Stomach (tissue), 9 donors: ENCODE data around the gene SCTR. TPM values are rescaled to one million over a fixed set of nuclear protein-coding genes. Genes with fewer than 3 reads are reported as not detected.

Experiments used
- DNase-seq, 2 donors: peaks; one replicate each; pipeline versions ENCODE4 v3.0.0 to v3.0.0-alpha.2; 2013 to 2019
- H3K27ac ChIP-seq, 5 donors: fragments of 200-600 bp in 4 of 5; sonication (generic) in 4 of 5; one replicate each; pipeline ENCODE4 v1.5.1; 2013 to 2019; ENCODE audit warnings: mild to moderate bottlenecking in 1 of 5, moderate library complexity in 1 of 5
- H3K27me3 ChIP-seq, 3 donors: fragments of 200-600 bp; sonication (generic); one replicate each; pipeline ENCODE4 v1.5.1; 2017 to 2019; ENCODE audit warnings: mixed run types in 1 of 3
- H3K36me3 ChIP-seq, 4 donors: fragments of 200-600 bp; sonication (generic); 1 replicate in 3 of 4; 2 replicates in 1 of 4; pipeline ENCODE4 v1.5.1; 2016 to 2019
- H3K4me1 ChIP-seq, 4 donors: fragments of 200-600 bp; sonication (generic); one replicate each; pipeline ENCODE4 v1.5.1; 2016 to 2019
- H3K4me3 ChIP-seq, 4 donors: fragments of 200-600 bp; sonication (generic) in 3 of 4; one replicate each; pipeline ENCODE4 v1.5.1; 2016 to 2019; ENCODE audit warnings: mild to moderate bottlenecking in 1 of 4
- H3K9me3 ChIP-seq, 4 donors: fragments of 200-600 bp; sonication (generic); one replicate each; pipeline ENCODE4 v1.5.1; 2016 to 2019
- CTCF ChIP-seq, 7 experiments: fragments of 450-650 bp in 4 of 7; fragments of 200-600 bp in 3 of 7; sonication (generic) in 3 of 7; IDR thresholded peaks; one replicate each; pipeline ENCODE4 v1.5.1; 2016 to 2019; ENCODE audit warnings: antibody characterized with exemption in 7 of 7, control low read depth in 2 of 7, mild to moderate bottlenecking in 1 of 7
- EP300 ChIP-seq: sonication (generic); formaldehyde crosslinking; IDR thresholded peaks from one replicate; pipeline ENCODE4 v1.6.1; 2017; ENCODE audit warnings: antibody characterized with exemption
- POLR2A ChIP-seq, 4 donors: fragments of 450-650 bp; IDR thresholded peaks; one replicate each; pipeline ENCODE4 v1.6.1; 2016; ENCODE audit warnings: antibody characterized with exemption in 4 of 4, control low read depth in 2 of 4, mild to moderate bottlenecking in 1 of 4, moderate library complexity in 1 of 4
- POLR2AphosphoS5 ChIP-seq, 3 donors: sonication (generic); formaldehyde crosslinking; IDR thresholded peaks; one replicate each; pipeline ENCODE4 v1.6.1; 2016; ENCODE audit warnings: antibody characterized with exemption in 3 of 3
- WGBS, 5 donors: extraction: QIAGEN DNeasy Blood & Tissue Kit in 3 of 5; methylation state at CpG; one replicate each; pipeline versions ENCODE4 v1.1.5 to v1.1.7; 2013 to 2018; 5-methylcytosine and 5-hydroxymethylcytosine counted together
- intact Hi-C: fragments of 100-400 bp; cut with DNase I; formaldehyde crosslinking; loops from one replicate; pipeline ENCODE4 v1.15.1; 2023; ENCODE audit warnings: low total_unique reads
- polyA plus RNA-seq, 3 donors: library from polyadenylated mRNA; stranded (reverse); fragments of 200-250 nt; gene quantifications; one replicate each; pipeline ENCODE4 v1.2.3, GENCODE V29; 2013
- total RNA-seq, 5 donors: library from RNA; depleted of rRNA; stranded (reverse); fragments of >200 nt; gene quantifications; one replicate each; pipeline versions ENCODE4 v1.1.0 to v1.2.3, GENCODE V29; 2014 to 2016
- donor health status: healthy with polysubstance abuse.
- donor health status: Bipolar disorder and iron deficiency.
- donor health status: healthy.

SCTR gene
- total and polyA plus RNA-seq, 8 donors: 0.18 to 8.6 (median 4.1) TPM; not detected in 2

- no peaks in the 10 kb centered on the region for H3K36me3 ChIP-seq
- H3K4me1 ChIP-seq: peaks cover 0 to 52% (median 31%) of the 10 kb centered on the region in 4 donors
- no peaks in the 10 kb centered on the region for H3K27me3 ChIP-seq
- TF ChIP-seq POLR2AphosphoS5 (IDR thresholded peaks at IDR 0.05) (no peak), CTCF (IDR thresholded peaks at IDR 0.05) (no peak), POLR2A (IDR thresholded peaks at IDR 0.05) (no peak), EP300 (no peak)
- H3K27ac ChIP-seq: peak overlapping the region in 2 of 5 donors; percentile 36 to 66
- no peaks in the 10 kb centered on the region for H3K9me3 ChIP-seq
- WGBS, 5 donors: 70 to 100% (median 92%) methylated on average over 1 of the region's 1 CpG
- intact Hi-C loops: no loop called here
- H3K4me3 ChIP-seq: no peak overlapping the region
- DNase-seq: no peak
These were observed 26.6 kb upstream of the SCTR start for GRCh38 chr2:119550856-119551255.

GRCh38 chr2:119550346-119550745 is 26.1 kb upstream of the SCTR start:
- DNase-seq: no peak
- H3K4me3 ChIP-seq: no peak overlapping the region
- H3K9me3 ChIP-seq: no peaks in the 10 kb centered on the region
- intact Hi-C loops: no loop called here
- H3K36me3 ChIP-seq: no peaks in the 10 kb centered on the region
- WGBS, 5 donors: 38 to 57% (median 49%) methylated on average over 2 of the region's 2 CpGs
- peak overlapping the region in 3 of 5 donors; percentile 25 to 66 (median 56) for H3K27ac ChIP-seq
- peaks cover 0 to 57% (median 33%) of the 10 kb centered on the region in 4 donors for H3K4me1 ChIP-seq
- TF ChIP-seq POLR2A (IDR thresholded peaks at IDR 0.05) (no peak), CTCF (IDR thresholded peaks at IDR 0.05) (no peak), EP300 (no peak), POLR2AphosphoS5 (IDR thresholded peaks at IDR 0.05) (no peak)
- no peaks in the 10 kb centered on the region for H3K27me3 ChIP-seq

- intact Hi-C loops: no loop called here
- DNase-seq: no peak
- TF ChIP-seq POLR2A (IDR thresholded peaks at IDR 0.05): no peak
- peak in 1 of 3 donors; percentile 20 for TF ChIP-seq POLR2AphosphoS5 (IDR thresholded peaks at IDR 0.05)
- TF ChIP-seq EP300: no peak
- TF ChIP-seq CTCF (IDR thresholded peaks at IDR 0.05): no peak
- Histone ChIP-seq H3K4me3 (no peak overlapping the region), H3K4me1 (peaks cover 7 to 62% (median 37%) of the 10 kb centered on the region in 4 donors), H3K9me3 (no peaks in the 10 kb centered on the region), H3K36me3 (no peaks in the 10 kb centered on the region), H3K27me3 (peaks cover 0 to 8% (median 5%) of the 10 kb centered on the region in 3 donors), H3K27ac (peak overlapping the region in 4 of 5 donors; percentile 25 to 66 (median 50))
- WGBS, 5 donors: 67 to 85% (median 75%) methylated on average over 1 of the region's 1 CpG
These were observed 25.0 kb upstream of the SCTR start for GRCh38 chr2:119549241-119549640.

GRCh38 chr2:119548516-119549120 is 24.3 kb upstream of the SCTR start:
- TF ChIP-seq CTCF (IDR thresholded peaks at IDR 0.05) (no peak), POLR2AphosphoS5 (IDR thresholded peaks at IDR 0.05) (no peak)
- DNase-seq: no peak
- peaks cover 7 to 61% (median 36%) of the 10 kb centered on the region in 4 donors for H3K4me1 ChIP-seq
- no peaks in the 10 kb centered on the region for H3K36me3 ChIP-seq
- H3K4me3 ChIP-seq: no peak overlapping the region
- peak overlapping the region in 2 of 5 donors; percentile 1 to 20 for H3K27ac ChIP-seq
- H3K9me3 ChIP-seq: no peaks in the 10 kb centered on the region
- peaks cover 0 to 12% (median 5%) of the 10 kb centered on the region in 3 donors for H3K27me3 ChIP-seq
- intact Hi-C loops: no loop called here
- 35 to 58% (median 41%) methylated on average over 2 of the region's 2 CpGs for WGBS, 5 donors
